BLaER1 (cell line): ENCODE measurements around the gene SLC6A17.

Experiments used
- H3K27ac ChIP-seq: shearing (Covaris generic); formaldehyde crosslinking; 2 replicates; pipeline ENCODE4 v1.8.1; 2022
- H3K27me3 ChIP-seq: shearing (Covaris generic); formaldehyde crosslinking; 2 replicates; pipeline ENCODE4 v1.8.1; 2022
- H3K36me3 ChIP-seq: shearing (Covaris generic); formaldehyde crosslinking; 2 replicates; pipeline ENCODE4 v1.8.1; 2022
- H3K4me1 ChIP-seq: shearing (Covaris generic); formaldehyde crosslinking; 2 replicates; pipeline ENCODE4 v1.8.1; 2022
- H3K4me2 ChIP-seq: shearing (Covaris generic); formaldehyde crosslinking; 2 replicates; pipeline ENCODE4 v1.8.1; 2022
- H3K4me3 ChIP-seq: shearing (Covaris generic); formaldehyde crosslinking; 2 replicates; pipeline ENCODE4 v1.8.1; 2022
- H3K9ac ChIP-seq: shearing (Covaris generic); formaldehyde crosslinking; 2 replicates; pipeline ENCODE4 v1.8.1; 2022
- H3K9me3 ChIP-seq: shearing (Covaris generic); formaldehyde crosslinking; 2 replicates; pipeline ENCODE4 v1.8.1; 2022
- H4K20me1 ChIP-seq: shearing (Covaris generic); formaldehyde crosslinking; 2 replicates; pipeline ENCODE4 v1.8.1; 2022
- Cebpa-rat ChIP-seq: shearing (Covaris generic); IDR thresholded peaks from 2 replicates; pipeline ENCODE4 v1.8.1; 2022

Gene SLC6A17

DNA sequence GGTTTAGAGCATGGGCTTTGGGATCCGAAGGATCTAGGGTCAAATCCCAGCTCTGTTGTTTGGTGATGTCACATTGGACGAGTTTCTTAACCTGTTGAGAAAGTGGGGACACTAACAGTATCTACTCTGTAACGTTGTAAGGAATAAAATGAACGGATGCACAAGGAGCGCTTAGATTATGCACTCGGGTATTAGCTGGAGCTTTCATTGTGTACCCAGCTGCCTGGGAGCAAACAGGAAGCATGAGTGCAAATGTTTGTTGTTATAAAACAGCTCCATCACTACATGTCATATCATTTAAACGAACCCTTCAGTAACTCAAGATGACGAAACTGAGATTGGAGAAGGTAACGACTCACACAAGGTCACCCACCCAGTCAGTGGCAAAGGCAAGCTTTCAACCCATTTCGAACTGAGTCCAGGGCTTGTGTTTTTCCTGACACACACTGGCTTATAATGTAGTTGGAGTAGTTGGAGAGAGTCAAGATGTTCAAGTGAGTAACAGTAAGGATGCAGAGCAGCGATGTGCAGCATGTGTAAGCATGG is 16.2 kb upstream of the SLC6A17 start:
- Histone ChIP-seq H3K9me3 (no peaks in the 10 kb centered on the region), H4K20me1 (no peaks in the 10 kb centered on the region), H3K4me3 (no peak overlapping the region), H3K27me3 (peaks cover 22% of the 10 kb centered on the region), H3K4me1 (peaks cover 65% of the 10 kb centered on the region), H3K9ac (no peak overlapping the region), H3K27ac (no peak overlapping the region), H3K36me3 (no peaks in the 10 kb centered on the region), H3K4me2 (no peak overlapping the region)
- TF ChIP-seq Cebpa-rat = no peak

DNA sequence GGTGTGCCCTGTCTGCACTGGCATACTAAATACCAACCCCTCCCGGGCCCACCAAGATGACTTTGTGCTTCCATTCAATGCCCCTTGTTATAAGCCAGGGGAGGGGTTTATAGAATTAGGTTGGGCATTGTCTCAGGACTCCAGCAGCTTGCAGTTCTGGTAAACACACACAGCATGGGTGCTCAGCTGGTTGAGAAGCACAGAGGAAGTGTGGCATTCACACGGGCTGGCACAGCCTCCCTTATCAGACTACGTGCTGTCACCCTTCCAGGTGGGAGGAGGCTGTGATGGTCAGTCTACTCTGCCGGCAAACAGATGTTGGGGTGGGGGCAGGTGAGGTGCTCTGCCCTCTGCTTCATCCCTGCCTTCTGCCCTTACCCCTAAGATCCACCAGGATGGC is 15.0 kb upstream of the SLC6A17 start:
- TF ChIP-seq Cebpa-rat = no peak
- H4K20me1 ChIP-seq = no peaks in the 10 kb centered on the region
- H3K9me3 ChIP-seq = no peaks in the 10 kb centered on the region; the same call in 1 of the 2 replicates
- H3K9ac ChIP-seq = no peak overlapping the region
- no peak overlapping the region for H3K27ac ChIP-seq
- H3K36me3 ChIP-seq = no peaks in the 10 kb centered on the region
- no peak overlapping the region for H3K4me3 ChIP-seq
- H3K27me3 ChIP-seq = peaks cover 11% of the 10 kb centered on the region; the same call in 1 of the 2 replicates
- H3K4me2 ChIP-seq = peak overlapping the region; percentile 79
- H3K4me1 ChIP-seq = peaks cover 54% of the 10 kb centered on the region

DNA sequence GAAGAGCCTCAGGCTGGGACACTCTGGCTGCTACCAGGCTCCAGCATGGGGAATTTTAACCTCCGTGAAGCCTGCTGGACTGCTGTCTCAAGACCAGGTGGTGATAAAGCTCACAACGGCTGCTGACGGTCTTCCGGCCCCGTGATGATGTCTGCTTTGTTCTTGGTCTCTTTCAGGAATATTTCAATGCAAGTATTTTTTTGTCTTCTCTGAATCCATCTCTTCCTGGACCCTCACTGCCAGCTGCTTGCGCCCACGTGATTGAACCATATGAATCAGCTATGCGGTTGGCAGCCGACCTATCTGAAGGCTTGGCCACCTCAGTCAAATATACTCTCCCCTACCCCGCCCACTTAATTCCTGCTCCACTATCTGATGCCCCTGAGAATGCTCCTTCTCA is 14.6 kb upstream of the SLC6A17 start:
- Histone ChIP-seq H3K4me3 (no peak overlapping the region), H3K27me3 (peaks cover 6% of the 10 kb centered on the region; the same call in 1 of the 2 replicates), H3K27ac (no peak overlapping the region), H3K4me1 (peaks cover 50% of the 10 kb centered on the region), H4K20me1 (no peaks in the 10 kb centered on the region), H3K9ac (no peak overlapping the region), H3K36me3 (no peaks in the 10 kb centered on the region), H3K9me3 (no peaks in the 10 kb centered on the region; the same call in 1 of the 2 replicates), H3K4me2 (peak overlapping the region; percentile 79)
- no peak for TF ChIP-seq Cebpa-rat

DNA sequence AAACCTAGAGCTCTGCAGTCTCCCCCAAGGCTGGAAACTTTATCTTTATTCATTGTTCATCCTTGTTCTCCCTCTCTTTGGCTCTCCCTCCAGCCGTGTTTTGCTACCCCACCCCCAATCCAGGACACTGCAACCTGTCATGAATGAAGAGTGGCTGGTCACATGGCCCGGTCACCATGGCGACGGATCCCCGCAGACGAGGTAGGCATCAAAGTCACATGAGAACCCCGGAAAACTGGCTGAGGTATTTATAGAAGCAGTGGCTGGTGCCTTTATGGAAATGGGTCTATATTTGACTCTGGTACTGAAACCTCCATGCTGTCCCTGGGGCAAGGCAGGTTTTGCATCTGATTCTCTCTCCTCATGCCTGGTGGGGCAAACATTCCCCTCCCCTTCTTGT is 13.4 kb upstream of the SLC6A17 start:
- H3K9ac ChIP-seq = no peak overlapping the region
- H3K27me3 ChIP-seq = no peaks in the 10 kb centered on the region
- no peak overlapping the region for H3K27ac ChIP-seq
- no peaks in the 10 kb centered on the region for H3K36me3 ChIP-seq
- no peaks in the 10 kb centered on the region; the same call in 1 of the 2 replicates for H3K9me3 ChIP-seq
- no peak for TF ChIP-seq Cebpa-rat
- peaks cover 44% of the 10 kb centered on the region for H3K4me1 ChIP-seq
- H3K4me3 ChIP-seq = no peak overlapping the region
- H3K4me2 ChIP-seq = peak overlapping the region; percentile 79
- no peaks in the 10 kb centered on the region for H4K20me1 ChIP-seq

DNA sequence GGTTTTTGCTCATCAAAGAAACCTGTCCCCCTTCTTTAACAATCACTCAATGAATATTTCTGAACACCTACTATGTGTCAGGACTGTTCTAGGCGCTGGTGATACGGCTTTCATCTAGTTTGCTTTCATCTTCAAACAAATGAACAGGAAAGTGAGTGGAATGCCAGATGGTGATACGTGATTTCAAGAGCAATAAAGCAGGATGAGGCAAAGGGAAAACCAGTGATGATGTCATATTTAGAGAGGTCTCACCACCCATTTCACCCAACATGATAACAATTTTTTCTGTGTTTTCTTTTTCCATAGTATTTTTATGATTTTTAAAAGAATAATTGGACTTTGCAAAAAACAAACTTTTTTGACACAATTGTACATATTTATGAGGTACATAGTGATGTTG is 11.3 kb upstream of the SLC6A17 start:
- no peak for TF ChIP-seq Cebpa-rat
- Histone ChIP-seq H3K9ac (no peak overlapping the region), H3K27me3 (no peaks in the 10 kb centered on the region), H4K20me1 (no peaks in the 10 kb centered on the region), H3K9me3 (no peaks in the 10 kb centered on the region; the same call in 1 of the 2 replicates), H3K27ac (no peak overlapping the region), H3K36me3 (no peaks in the 10 kb centered on the region), H3K4me2 (no peak overlapping the region), H3K4me1 (peaks cover 41% of the 10 kb centered on the region), H3K4me3 (no peak overlapping the region)

DNA sequence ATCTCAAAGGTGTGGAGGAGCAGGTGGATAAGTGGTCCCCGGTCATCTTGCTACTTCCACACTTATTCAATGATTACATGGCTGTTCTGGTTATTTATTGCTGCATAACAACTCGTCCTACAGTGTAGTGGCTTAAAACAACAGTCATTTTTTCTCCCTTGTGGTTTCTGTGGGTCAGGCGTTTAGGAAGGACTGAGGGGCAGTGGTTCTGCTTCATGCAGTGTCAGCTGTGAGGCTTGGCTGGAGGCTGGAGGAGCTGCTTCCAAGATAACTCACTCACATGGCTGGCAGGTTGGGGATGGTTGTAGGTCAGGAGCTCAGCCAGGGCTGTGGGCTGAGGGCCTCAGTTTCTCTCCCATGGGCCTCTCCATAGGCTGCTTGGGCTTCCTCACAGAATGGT is 5.9 kb upstream of the SLC6A17 start:
- peaks cover 31% of the 10 kb centered on the region for H3K27me3 ChIP-seq
- no peaks in the 10 kb centered on the region for H3K36me3 ChIP-seq
- H4K20me1 ChIP-seq = no peaks in the 10 kb centered on the region
- H3K4me1 ChIP-seq = no peaks in the 10 kb centered on the region
- no peaks in the 10 kb centered on the region; the same call in 1 of the 2 replicates for H3K9me3 ChIP-seq
- H3K9ac ChIP-seq = no peak overlapping the region
- TF ChIP-seq Cebpa-rat = no peak
- no peak overlapping the region for H3K27ac ChIP-seq
- no peak overlapping the region for H3K4me2 ChIP-seq
- no peak overlapping the region for H3K4me3 ChIP-seq

DNA sequence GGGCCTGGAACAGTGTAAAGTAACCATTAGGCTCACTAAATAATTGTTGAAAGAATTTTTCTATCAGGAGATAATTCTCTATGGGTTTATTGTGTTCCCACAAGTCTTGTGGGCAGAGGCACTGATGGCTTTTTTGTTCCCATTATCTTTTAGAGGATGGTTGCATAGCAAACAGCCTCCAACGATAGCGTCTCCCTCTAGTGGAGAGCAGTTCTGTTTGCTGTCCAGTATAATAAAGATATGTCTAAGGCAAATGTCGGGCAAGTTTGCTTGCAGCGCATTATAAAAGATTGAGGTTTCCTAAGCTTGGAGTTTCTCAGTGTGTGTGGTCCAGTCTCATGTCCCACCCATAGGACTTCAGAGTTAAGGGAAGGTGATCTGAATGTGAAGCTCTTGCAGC is 1.3 kb upstream of the SLC6A17 start:
- H3K27me3 ChIP-seq = peaks cover 77% of the 10 kb centered on the region
- no peaks in the 10 kb centered on the region; the same call in 1 of the 2 replicates for H3K9me3 ChIP-seq
- H3K36me3 ChIP-seq = no peaks in the 10 kb centered on the region
- H4K20me1 ChIP-seq = peaks cover 25% of the 10 kb centered on the region
- H3K4me1 ChIP-seq = peaks cover 13% of the 10 kb centered on the region; the same call in 1 of the 2 replicates
- no peak overlapping the region for H3K4me3 ChIP-seq
- no peak for TF ChIP-seq Cebpa-rat
- H3K4me2 ChIP-seq = no peak overlapping the region
- H3K9ac ChIP-seq = no peak overlapping the region
- H3K27ac ChIP-seq = no peak overlapping the region

DNA sequence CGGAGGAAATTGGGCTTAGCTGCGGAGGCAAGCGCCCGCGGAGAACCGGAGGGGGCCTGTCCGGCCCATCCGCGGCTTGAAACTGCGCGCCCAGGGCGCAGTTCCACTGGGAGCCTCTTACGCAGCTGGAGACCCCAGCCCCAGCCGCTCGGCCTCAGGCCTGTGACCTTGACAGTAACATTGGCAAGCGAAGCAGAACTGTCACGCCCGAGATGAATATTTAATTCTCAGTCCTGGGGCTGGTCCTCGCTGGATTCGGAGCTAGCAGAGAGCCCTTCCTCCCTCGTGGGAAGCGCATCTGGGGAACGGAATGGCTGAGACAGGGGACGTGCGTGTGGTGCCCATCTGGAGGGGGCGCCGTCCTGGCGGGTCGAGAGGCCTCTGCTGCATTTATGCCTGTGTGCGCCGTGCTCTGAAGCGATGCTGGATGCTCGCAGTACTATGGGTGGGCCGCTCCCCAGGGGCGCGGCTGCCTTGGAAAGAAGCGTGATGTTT is 928 bp downstream of the SLC6A17 start:
- H3K4me2 ChIP-seq = peak overlapping the region; percentile 57
- no peaks in the 10 kb centered on the region for H3K36me3 ChIP-seq
- TF ChIP-seq Cebpa-rat = no peak
- H3K4me3 ChIP-seq = peak overlapping the region; percentile 50
- H4K20me1 ChIP-seq = peaks cover 25% of the 10 kb centered on the region
- no peaks in the 10 kb centered on the region; the same call in 1 of the 2 replicates for H3K9me3 ChIP-seq
- peaks cover 13% of the 10 kb centered on the region; the same call in 1 of the 2 replicates for H3K4me1 ChIP-seq
- no peak overlapping the region for H3K9ac ChIP-seq
- no peak overlapping the region for H3K27ac ChIP-seq
- H3K27me3 ChIP-seq = peaks cover 88% of the 10 kb centered on the region

DNA sequence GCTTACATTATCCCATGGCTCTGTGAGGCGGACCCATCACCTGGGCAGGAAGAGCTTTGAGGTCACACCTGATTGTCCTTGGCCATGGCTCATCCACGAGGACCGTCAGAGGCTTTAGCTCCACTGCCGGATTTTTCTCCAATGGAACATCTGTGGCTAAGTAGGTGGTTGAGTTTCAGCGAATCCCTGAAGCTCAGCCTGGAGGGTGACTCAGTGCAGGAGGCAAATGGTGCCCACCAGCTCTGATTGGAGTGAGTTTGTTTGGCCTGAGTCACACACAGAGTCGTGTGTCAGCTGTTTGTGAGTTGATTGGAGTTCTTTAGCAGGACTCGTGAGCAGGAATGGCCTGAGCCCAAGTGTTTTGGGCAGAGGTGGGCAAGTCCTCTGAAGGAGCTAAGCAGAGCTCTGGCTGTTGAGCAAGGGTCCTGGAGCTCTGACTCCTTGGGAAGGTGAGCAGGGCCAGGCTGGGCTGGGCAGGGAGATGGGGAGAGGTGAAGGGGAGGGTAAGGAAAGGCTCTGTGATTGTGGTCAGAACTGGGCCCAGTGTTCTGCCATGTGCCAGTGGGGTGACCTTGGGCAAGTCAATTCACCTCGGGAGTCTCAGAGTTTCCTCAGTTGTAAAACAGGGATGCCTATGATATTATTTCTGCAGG is 2.0 kb downstream of the SLC6A17 start:
- Histone ChIP-seq H3K4me1 (peaks cover 13% of the 10 kb centered on the region; the same call in 1 of the 2 replicates), H3K9ac (no peak overlapping the region), H4K20me1 (peaks cover 25% of the 10 kb centered on the region), H3K27me3 (peaks cover 78% of the 10 kb centered on the region), H3K27ac (no peak overlapping the region), H3K9me3 (no peaks in the 10 kb centered on the region; the same call in 1 of the 2 replicates), H3K4me3 (no peak overlapping the region), H3K4me2 (no peak overlapping the region), H3K36me3 (no peaks in the 10 kb centered on the region)
- TF ChIP-seq Cebpa-rat = no peak

DNA sequence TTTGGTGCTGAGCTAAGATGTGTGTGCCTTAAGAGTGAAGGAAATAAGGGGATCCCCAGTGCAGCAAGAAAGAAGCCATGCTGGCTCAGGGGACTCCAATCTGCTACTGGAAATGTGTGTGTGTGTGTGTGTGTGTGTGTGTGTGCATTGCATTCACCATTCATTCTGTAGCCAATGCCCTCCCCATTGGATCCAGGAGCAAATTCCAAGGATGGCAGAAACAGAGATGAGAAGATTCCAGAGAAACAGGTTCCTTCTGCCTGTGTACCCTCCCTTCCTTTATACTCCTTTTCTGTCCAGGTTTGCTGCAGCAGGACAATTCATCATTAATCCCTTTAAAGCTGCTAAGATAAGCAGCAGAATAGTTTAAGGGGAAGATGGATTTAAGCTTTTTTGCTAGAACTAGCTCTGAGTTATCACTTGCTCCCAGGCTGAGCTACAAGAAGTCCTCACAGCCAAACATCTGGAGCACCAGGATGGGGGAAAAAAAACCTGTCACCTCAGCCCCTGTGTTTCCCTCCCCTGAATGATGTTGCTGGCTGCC is 3.2 kb downstream of the SLC6A17 start:
- H3K9ac ChIP-seq = no peak overlapping the region
- H3K9me3 ChIP-seq = no peaks in the 10 kb centered on the region; the same call in 1 of the 2 replicates

More for the DNA sequence above, 3.2 kb downstream of the SLC6A17 start:
- no peak overlapping the region for H3K4me3 ChIP-seq
- no peak overlapping the region for H3K4me2 ChIP-seq
- H3K27ac ChIP-seq = no peak overlapping the region
- TF ChIP-seq Cebpa-rat = no peak
- H4K20me1 ChIP-seq = peaks cover 25% of the 10 kb centered on the region
- no peaks in the 10 kb centered on the region for H3K36me3 ChIP-seq
- peaks cover 66% of the 10 kb centered on the region for H3K27me3 ChIP-seq
- peaks cover 13% of the 10 kb centered on the region; the same call in 1 of the 2 replicates for H3K4me1 ChIP-seq
